Measurements from ENCODE around the gene NCF4.

NCF4 gene

DNA sequence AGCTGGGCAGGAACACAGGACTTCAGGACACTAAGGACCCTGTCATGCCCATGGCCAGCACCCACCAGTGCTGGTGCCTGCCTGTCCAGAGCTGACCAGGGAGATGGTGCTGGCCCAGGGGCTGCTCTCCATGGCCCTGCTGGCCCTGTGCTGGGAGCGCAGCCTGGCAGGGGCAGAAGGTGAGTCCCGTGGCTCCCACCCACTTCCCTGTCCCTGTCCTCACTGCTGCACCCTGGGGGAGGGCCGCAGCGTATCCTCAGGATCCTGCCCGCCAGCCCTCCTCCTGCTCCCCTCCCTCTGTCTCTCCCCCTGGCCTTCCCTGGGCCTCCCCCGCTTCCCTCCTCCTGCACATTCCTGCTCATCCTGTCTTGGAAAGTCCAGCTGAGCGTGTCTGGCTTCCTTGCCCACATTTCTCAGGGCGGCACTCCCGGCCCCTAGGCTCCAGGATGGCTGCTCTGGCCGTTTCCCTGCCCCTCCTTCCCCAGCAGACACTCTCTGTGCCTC is 61.4 kb downstream of the NCF4 start:
- DNase-seq (ENCODE audit: low spot score) = no peak

DNA sequence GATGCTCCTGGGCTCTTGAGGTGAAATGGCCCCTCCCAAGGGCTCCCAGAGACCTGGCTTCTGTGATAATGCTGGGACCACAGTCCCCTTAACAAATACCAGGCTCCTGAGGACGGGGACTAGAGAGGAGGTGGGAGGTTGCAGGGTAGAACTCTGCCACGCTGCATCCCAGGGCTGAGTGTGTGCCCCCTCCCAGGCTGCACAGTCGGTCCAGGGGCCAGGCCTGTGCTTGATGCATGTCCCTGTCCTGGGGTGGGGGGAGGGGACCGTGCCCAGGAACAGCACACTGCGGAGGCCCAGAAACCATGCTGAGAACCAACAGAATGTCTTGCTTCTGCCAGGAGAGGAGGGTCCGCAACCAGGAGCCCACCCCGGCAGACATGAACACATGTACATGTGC is 61.9 kb downstream of the NCF4 start:
- no peak for DNase-seq (ENCODE audit: low spot score)

DNA sequence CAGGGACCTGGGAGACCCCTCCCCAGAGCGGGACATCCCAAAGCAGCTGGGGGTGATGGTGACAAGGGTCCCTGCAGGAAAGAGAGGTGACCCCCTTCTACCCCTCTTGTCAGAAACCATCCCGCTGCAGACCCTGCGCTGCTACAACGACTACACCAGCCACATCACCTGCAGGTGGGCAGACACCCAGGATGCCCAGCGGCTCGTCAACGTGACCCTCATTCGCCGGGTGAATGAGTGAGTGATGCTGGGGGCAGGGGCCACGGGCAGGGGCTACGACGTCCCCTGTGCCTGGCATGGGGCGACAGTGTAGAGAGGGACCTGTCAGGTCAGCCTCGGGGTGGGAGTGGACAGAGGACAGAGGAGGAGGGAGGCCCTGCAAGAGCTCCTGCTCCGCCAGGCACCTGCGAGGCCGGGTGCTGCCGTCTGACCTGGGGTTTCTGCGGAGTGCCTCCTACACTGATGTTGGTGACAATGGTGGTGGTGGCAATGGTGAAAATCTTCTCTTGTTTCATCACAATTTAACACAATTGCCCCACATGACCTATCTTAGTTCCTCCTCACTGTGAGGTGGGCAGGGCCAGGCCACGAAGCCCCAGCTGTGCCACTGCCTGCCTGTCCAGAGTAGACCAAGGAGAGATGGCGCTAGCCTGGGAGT is 62.5 kb downstream of the NCF4 start:
- DNase-seq (ENCODE audit: low spot score) = no peak

DNA sequence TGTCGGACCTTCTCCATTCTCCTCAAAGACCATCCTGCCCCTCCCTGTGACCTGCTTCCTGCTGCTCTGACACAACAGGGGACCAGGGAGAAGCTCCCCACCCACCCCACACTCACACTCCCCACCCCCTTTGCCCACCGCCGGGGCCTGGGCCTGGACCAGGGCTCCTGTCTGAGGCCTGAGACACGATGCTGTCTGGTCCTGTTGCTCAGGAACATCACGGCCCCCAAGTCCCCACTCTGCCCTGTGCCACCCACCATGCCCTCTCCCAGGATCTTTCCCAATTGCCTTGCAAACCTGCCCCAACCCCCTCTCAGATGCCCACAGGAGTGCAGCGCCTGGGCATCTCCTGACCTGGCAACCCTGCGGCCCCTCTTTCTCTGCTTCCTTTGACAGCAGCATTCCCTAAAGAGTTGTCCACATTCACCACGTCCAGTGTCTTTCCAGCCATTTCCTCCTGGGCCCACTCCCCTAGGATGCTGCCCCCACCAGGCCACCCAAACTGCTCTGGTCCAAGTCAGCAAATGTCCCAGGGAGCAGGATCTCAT is 63.4 kb downstream of the NCF4 start:
- DNase-seq (ENCODE audit: low spot score) = no peak

DNA sequence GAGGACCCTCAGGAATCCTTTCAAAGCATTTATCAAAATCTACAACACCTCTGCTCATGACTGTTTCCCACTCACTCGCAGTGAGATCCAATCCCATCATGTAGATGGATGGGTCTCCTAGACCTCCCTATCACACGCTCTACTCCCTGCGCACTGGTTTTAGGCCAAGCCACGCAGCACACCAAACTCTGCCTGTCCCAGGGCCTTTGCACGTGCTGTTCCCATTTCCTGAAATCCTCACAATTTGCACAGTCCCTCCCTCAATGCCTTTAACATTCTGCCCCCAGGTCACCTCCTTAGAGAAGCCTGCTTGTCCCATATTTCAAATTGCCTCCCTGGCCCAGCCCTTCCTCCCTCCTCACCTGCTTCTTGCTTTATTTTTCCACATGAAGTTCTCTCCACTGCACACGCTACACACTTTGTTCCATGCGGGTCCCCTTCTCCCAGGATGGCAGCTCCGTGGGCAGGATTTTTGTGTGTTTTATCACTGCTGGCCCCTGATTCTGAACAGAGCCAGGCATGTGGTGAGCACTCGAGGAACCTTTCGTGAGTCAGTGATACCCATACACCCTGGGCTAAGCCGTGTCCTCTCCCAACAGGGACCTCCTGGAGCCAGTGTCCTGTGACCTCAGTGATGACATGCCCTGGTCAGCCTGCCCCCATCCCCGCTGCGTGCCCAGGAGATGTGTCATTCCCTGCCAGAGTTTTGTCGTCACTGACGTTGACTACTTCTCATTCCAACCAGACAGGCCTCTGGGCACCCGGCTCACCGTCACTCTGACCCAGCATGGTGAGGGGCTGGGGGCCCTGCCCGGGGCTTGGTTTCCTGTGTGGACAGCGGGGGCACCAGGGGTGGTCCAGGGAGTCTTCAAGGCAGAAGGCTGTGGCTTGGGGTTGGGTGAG is 64.8 kb downstream of the NCF4 start:
- no peak for DNase-seq (ENCODE audit: low spot score)

DNA sequence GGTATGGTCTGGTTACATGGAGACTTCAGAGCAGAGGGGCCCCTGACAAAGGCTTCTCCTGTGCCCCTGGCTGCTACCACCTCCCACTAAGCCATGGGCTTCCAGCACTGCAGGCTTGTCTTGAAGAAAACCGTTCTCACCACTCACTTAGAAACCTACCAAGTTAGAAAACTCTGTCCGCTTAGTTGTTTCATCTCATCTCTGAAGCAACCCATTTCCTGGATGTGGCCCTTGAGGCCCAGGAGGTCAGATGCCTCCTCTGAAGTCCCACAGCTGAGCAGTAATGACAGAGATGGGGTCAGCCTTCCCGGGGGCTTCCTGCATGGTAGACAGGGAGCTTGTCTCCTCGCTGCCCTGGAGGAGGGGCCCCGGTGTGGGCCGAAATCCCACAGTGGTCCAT is 65.5 kb downstream of the NCF4 start:
- no peak for DNase-seq (ENCODE audit: low spot score)

DNA sequence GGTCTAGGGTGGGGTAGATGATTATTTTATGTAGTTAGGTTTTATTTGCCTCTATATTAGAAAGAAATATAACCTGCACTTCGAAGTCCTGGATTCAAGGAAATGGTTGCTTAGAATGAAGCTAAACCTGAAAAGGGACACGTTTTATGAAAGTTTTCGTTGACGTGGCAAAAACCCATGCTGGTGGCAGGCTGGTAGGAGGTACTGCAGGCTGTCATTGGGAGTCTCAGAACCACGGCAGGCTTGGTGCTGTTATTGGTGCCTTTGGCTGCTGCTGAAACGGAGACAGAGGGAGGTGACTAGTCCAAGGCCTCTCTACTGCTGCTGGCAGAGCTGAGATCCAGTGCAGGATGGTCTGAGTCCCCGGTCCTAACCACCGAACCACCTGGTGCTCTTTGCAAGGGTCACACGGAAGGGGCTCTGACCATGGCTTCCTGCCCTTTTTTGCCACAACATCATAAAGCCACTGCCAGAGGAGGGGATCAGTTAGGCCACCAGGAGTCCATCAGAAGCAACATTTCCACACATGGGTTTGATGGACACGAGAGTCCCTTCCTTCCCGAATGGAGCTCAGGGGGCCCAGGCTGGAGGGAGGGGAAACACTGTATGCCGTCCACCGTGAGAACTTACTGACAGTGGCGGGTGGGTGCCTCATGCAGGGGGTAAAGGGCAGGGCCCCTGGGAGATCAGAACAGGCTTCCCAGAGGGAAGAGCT is 66.1 kb downstream of the NCF4 start:
- no peak for DNase-seq (ENCODE audit: low spot score)
